ENCODE results near the gene TMC2. TPM values are rescaled to one million over a fixed set of nuclear protein-coding genes. Genes with fewer than 3 reads are reported as not detected.

Gene TMC2
- total RNA-seq, 1 donor from 2014 or later = not detected

GRCh38 chr20:2617099-2617714 is 80.8 kb downstream of the TMC2 start:
- DNase-seq (ENCODE audit: low read depth) = no peak
- no peaks in the 10 kb centered on the region for H3K27me3 ChIP-seq (ENCODE audit: control insufficient read depth, insufficient read depth, low read length)

DNA sequence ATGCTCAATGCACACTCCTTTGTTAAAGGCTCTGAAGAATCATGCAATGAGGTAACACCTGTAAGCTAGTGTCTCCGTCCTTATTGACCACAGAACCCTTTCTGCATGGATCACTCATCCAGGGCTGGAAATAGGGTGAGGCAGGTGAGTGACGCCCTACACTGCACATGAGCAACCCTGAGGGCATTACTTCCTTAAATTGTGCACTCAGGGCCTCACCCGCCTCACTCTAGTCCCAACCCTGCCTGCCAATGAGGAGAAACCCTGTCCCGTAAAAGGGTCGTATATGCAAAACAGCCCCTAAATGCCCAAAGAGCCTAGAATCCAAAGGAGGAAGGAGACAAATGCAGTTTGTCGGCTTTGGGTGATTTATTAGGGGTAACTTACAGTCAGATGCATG is 82.4 kb downstream of the TMC2 start:
- FAIRE-seq (no peak), DNase-seq (ENCODE audit: low read depth) (no peak)
- no peak for TF ChIP-seq CTCF (IDR thresholded peaks at IDR 0.05; ENCODE audit: insufficient read depth, low read length, severe bottlenecking)
- Histone ChIP-seq H3K4me3 (ENCODE audit: low read depth, low read length) (no peak overlapping the region), H3K36me3 (ENCODE audit: control insufficient read depth, insufficient read depth, low read length) (no peaks in the 10 kb centered on the region), H3K27me3 (ENCODE audit: control insufficient read depth, insufficient read depth, low read length) (no peaks in the 10 kb centered on the region)

More at GRCh38 chr20:2617099-2617714, 80.8 kb downstream of the TMC2 start:
- Histone ChIP-seq H3K36me3 (ENCODE audit: control insufficient read depth, insufficient read depth, low read length) (no peaks in the 10 kb centered on the region), H3K4me3 (ENCODE audit: low read depth, low read length) (no peak overlapping the region)
- no peak for FAIRE-seq
- TF ChIP-seq CTCF (IDR thresholded peaks at IDR 0.05; ENCODE audit: insufficient read depth, low read length, severe bottlenecking) = no peak

GRCh38 chr20:2619337-2619736 is 83.0 kb downstream of the TMC2 start:
- FAIRE-seq (no peak), DNase-seq (ENCODE audit: low read depth) (no peak)
- Histone ChIP-seq H3K27me3 (ENCODE audit: control insufficient read depth, insufficient read depth, low read length) (no peaks in the 10 kb centered on the region), H3K36me3 (ENCODE audit: control insufficient read depth, insufficient read depth, low read length) (no peaks in the 10 kb centered on the region), H3K4me3 (ENCODE audit: low read depth, low read length) (no peak overlapping the region)
- no peak for TF ChIP-seq CTCF (IDR thresholded peaks at IDR 0.05; ENCODE audit: insufficient read depth, low read length, severe bottlenecking)

DNA sequence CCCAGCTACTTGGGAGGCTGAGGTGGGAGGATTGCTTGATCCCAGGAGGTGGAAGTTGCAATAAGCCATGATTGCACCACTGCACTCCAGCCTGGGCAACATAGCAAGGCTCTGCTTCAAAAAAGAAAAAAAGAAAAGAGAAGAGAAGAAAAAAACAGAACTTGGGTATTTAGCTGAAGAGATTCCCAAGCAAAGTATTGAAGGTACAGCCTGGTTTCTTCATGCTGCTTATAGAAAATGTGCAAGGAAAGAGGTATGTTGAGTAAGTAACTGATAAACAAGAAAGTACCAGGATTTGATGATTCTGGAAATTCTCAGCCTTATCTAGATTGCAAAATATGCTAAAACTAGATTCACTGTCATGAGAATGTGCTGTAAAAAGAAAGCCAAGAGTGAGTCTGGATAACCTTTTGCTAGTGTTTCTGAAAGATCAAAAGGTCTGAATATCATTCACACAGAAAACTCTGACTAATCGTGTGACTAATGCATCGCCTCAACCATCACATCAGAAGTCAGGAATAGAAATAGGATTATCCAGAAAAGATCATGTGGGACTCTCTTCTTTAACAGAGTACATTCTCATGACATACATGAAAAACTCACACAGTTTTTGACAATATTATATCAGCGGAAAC is 83.7 kb downstream of the TMC2 start:
- peak; percentile 80 for DNase-seq (ENCODE audit: low read depth)

GRCh38 chr20:2624190-2624589 is 87.8 kb downstream of the TMC2 start:
- FAIRE-seq (no peak), DNase-seq (ENCODE audit: low read depth) (no peak)
- TF ChIP-seq CTCF (IDR thresholded peaks at IDR 0.05; ENCODE audit: insufficient read depth, low read length, severe bottlenecking) = no peak
- no peak overlapping the region for H3K4me3 ChIP-seq (ENCODE audit: low read depth, low read length)
- no peaks in the 10 kb centered on the region for H3K27me3 ChIP-seq (ENCODE audit: control insufficient read depth, insufficient read depth, low read length)
- no peaks in the 10 kb centered on the region for H3K36me3 ChIP-seq (ENCODE audit: control insufficient read depth, insufficient read depth, low read length)

More for the DNA sequence above, 83.7 kb downstream of the TMC2 start:
- FAIRE-seq = no peak
- no peaks in the 10 kb centered on the region for H3K36me3 ChIP-seq (ENCODE audit: control insufficient read depth, insufficient read depth, low read length)
- no peak overlapping the region for H3K4me3 ChIP-seq (ENCODE audit: low read depth, low read length)
- H3K27me3 ChIP-seq (ENCODE audit: control insufficient read depth, insufficient read depth, low read length) = no peaks in the 10 kb centered on the region
- no peak for TF ChIP-seq CTCF (IDR thresholded peaks at IDR 0.05; ENCODE audit: insufficient read depth, low read length, severe bottlenecking)

All from bronchial epithelial cell (primary cell).